K562 (cell line): ENCODE data around the gene TRAK1. TPM values are rescaled to one million over a fixed set of nuclear protein-coding genes. Genes with fewer than 3 reads are reported as not detected.

ENCODE experiments used
- ATAC-seq: fragments of 200-7000 bp; cut with Tn5 transposase; 3 replicates; pipeline ENCODE4 v1.9.1; 2020; ENCODE audit warnings: moderate library complexity
- BruUV-seq: library from RNA; stranded (reverse); fragments of 400-500 nt; replicated peaks from 2 replicates; lab custom pipeline; 2021; lab: Mats Ljungman, UMichigan
- CTCF ChIA-PET: fragments of 300-600 bp; formaldehyde crosslinking; extraction: SDS; loops from one replicate; lab custom pipeline; 2021; ENCODE audit warnings: low intra/inter-chr PET ratio; lab: Yijun Ruan, JAX
- POLR2A ChIA-PET: fragments of 300-600, 350-650 bp; sonication (Branson Sonifier 250); formaldehyde crosslinking; extraction: SDS; loops from one replicate; lab custom pipeline; 2021; ENCODE audit warnings: antibody characterized with exemption, inconsistent platforms; lab: Yijun Ruan, JAX
- DNase-seq, 4 experiments: peaks; one replicate each; pipeline versions ENCODE4 v3.0.0 to v3.0.0-alpha.2; 2011 to 2018; ENCODE audit warnings: low spot score in 3 of 4, mixed read lengths in 3 of 4; ENCODE audit errors: extremely low read depth in 1 of 4
- FAIRE-seq: peaks from 2 replicates; lab custom pipeline; 2011; peaks lifted over from hg19 to GRCh38; lab: Jason Lieb, UNC
- H2AFZ ChIP-seq: 2 replicates; pipeline ENCODE4 v1.6.0; 2011; ENCODE audit warnings: low read depth, low read length, control low read depth, inconsistent platforms
- H3K27ac ChIP-seq: fragments of 200-600 bp; 3 replicates; pipeline ENCODE4 v1.8.0; 2011; ENCODE audit warnings: low read depth, mild to moderate bottlenecking, control low read depth, inconsistent platforms, low read length, moderate library complexity, mixed read lengths; ENCODE audit errors: extremely low read depth
- H3K27me3 ChIP-seq, 2 experiments: fragments of 300-600 bp in 1 of 2; 2 replicates in 1 of 2; 3 replicates in 1 of 2; pipeline versions ENCODE4 v1.6.0 to v1.8.0; 2011; ENCODE audit warnings: inconsistent platforms in 2 of 2, low read length in 2 of 2, mild to moderate bottlenecking in 1 of 2, mixed read lengths in 1 of 2, moderate library complexity in 1 of 2; ENCODE audit not compliant: control insufficient read depth in 2 of 2, insufficient read depth in 2 of 2
- H3K36me3 ChIP-seq: fragments of 300-600 bp; 3 replicates; pipeline ENCODE4 v1.8.0; 2011; ENCODE audit warnings: mild to moderate bottlenecking, low read length, inconsistent platforms; ENCODE audit not compliant: control insufficient read depth, insufficient read depth
- H3K4me1 ChIP-seq, 2 experiments: fragments of 200-600 bp in 1 of 2; replicated peaks in 1 of 2; 2 replicates in 1 of 2; 3 replicates in 1 of 2; pipeline versions ENCODE4 v1.5.1 to v1.8.0; 2011; ENCODE audit warnings: inconsistent platforms in 2 of 2, low read length in 2 of 2, mild to moderate bottlenecking in 1 of 2, mixed read lengths in 1 of 2, moderate library complexity in 1 of 2; ENCODE audit not compliant: control insufficient read depth in 2 of 2, insufficient read depth in 2 of 2
- H3K4me2 ChIP-seq: 2 replicates; pipeline ENCODE4 v1.6.1; 2011; ENCODE audit warnings: low read length, control low read depth, inconsistent platforms, mixed read lengths; ENCODE audit not compliant: insufficient read depth
- H3K4me3 ChIP-seq: fragments of 200-600 bp; sonication (generic), shearing (Covaris generic); 2 replicates; pipeline ENCODE4 v1.5.1; 2016; ENCODE audit warnings: control low read depth, inconsistent platforms
- H3K79me2 ChIP-seq: fragments of 200-600 bp; 3 replicates; pipeline ENCODE4 v1.8.0; 2011; ENCODE audit warnings: low read length, inconsistent platforms; ENCODE audit not compliant: control insufficient read depth, insufficient read depth
- H3K9ac ChIP-seq, 2 experiments: 2 replicates each; pipeline versions ENCODE4 v1.6.0 to v1.6.1; 2011; ENCODE audit warnings: low read depth in 2 of 2, low read length in 2 of 2, control low read depth in 1 of 2, inconsistent platforms in 1 of 2, mild to moderate bottlenecking in 1 of 2, mixed read lengths in 1 of 2; ENCODE audit not compliant: insufficient read depth in 1 of 2
- H3K9me1 ChIP-seq: one replicate; pipeline ENCODE4 v1.6.0; 2011; ENCODE audit warnings: inconsistent platforms, mild to moderate bottlenecking, low read length, moderate library complexity; ENCODE audit not compliant: control insufficient read depth, insufficient read depth
- H3K9me3 ChIP-seq: replicated peaks from 2 replicates; pipeline ENCODE4 v1.5.1; 2011; ENCODE audit warnings: low read depth, low read length, inconsistent platforms; ENCODE audit not compliant: control insufficient read depth, insufficient read depth
- H4K20me1 ChIP-seq: replicated peaks from 2 replicates; pipeline ENCODE4 v1.6.1; 2011; ENCODE audit warnings: low read length, inconsistent platforms, mixed read lengths; ENCODE audit not compliant: control insufficient read depth, insufficient read depth
- PRDM10 ChIP-seq: fragments of 450-650 bp; IDR thresholded peaks from 2 replicates; pipeline ENCODE4 v1.6.1; 2018; ENCODE audit not compliant: partially characterized antibody
- ZNF253 ChIP-seq: fragments of 250-450 bp; sonication (Bioruptor Pico); conservative IDR thresholded peaks from 2 replicates; pipeline ENCODE4 v1.6.1; 2021; ENCODE audit warnings: mild to moderate bottlenecking
- ZNF717 ChIP-seq: fragments of 250-450 bp; sonication (Bioruptor Pico); IDR thresholded peaks from 2 replicates; pipeline ENCODE4 v1.5.0; 2021
- WGBS: fragments of 100-300 bp; shearing (Covaris generic); methylation state at CpG from one replicate; pipeline ENCODE4 v1.1.6; 2016; ENCODE audit warnings: low coverage, mixed read lengths; ENCODE audit not compliant: insufficient coverage; ENCODE audit errors: missing lambda C conversion rate; 5-methylcytosine and 5-hydroxymethylcytosine counted together
- in situ Hi-C: fragments of 300-500 bp; cut with MboI; formaldehyde crosslinking; loops from 4 replicates; pipeline ENCODE4 v1.15.0; 2018; ENCODE audit warnings: inconsistent platforms, mixed read lengths
- intact Hi-C: fragments of 100-400 bp; cut with micrococcal nuclease; formaldehyde crosslinking; loops from 2 replicates; pipeline ENCODE4 v1.14.2; 2022
- polyA plus RNA-seq, 8 experiments: library from polyadenylated mRNA; depleted of rRNA in 4 of 8; stranded (reverse) in 5 of 8; unstranded in 3 of 8; fragments of >200 nt; fragmentation: Nextera tagmentation in 2 of 8; fragmentation: Illumina TruSeq in 1 of 8; extraction: Ambion mirVana in 2 of 8; extraction: Trizol in 1 of 8; gene quantifications; 2 replicates each; pipeline versions ENCODE4 v1.2.1 to v1.2.3, GENCODE V29; 2011 to 2014; ENCODE audit warnings: inconsistent platforms in 1 of 8, missing spikeins in 1 of 8
- total RNA-seq, 7 experiments: library from RNA; depleted of rRNA in 6 of 7; stranded (reverse); fragments of >200 nt in 6 of 7; fragmentation: Illumina TruSeq in 2 of 7; extraction: Trizol in 2 of 7; gene quantifications; 2 replicates each; pipeline versions ENCODE4 v1.2.1 to v1.2.3, GENCODE V29; 2011 to 2021; ENCODE audit warnings: low replicate concordance in 1 of 7

Gene TRAK1
- total and polyA plus RNA-seq, 9 of the 15 experiments (the other 6 are each of a cell fraction or from before 2014, with no cell fraction given): 5.3 to 28.5 (median 17.5) TPM

- no TSS peak for BruUV-seq
- H2AFZ ChIP-seq: no peak overlapping the region
- H3K9ac ChIP-seq: no peak overlapping the region
- no peak overlapping the region for H3K4me2 ChIP-seq
- H3K4me3 ChIP-seq: no peak overlapping the region
- ATAC-seq (no peak), DNase-seq (no peak), FAIRE-seq (no peak)
- no peaks in the 10 kb centered on the region for H3K9me3 ChIP-seq
- H3K4me1 ChIP-seq: peaks cover 0 to 5% of the 10 kb centered on the region in 2 experiments; a peak in 2 of 5 replicates
- H3K79me2 ChIP-seq: peaks cover 13% of the 10 kb centered on the region; the same call in 2 of the 3 replicates
- intact Hi-C loops: no loop called here
- no peak overlapping the region for H3K27ac ChIP-seq
- no peaks in the 10 kb centered on the region for H3K9me1 ChIP-seq
- H3K27me3 ChIP-seq: no peaks in the 10 kb centered on the region
- in situ Hi-C loops: loop anchor here (25.0 kb wide), 1 partner anchor 168 kb away; no protein-coding TSS in a partner anchor
- WGBS: 77% methylated on average over 12 of the region's 13 CpGs
- TF ChIP-seq ZNF253 (CRISPR knock-in tag): no peak
- no peak for TF ChIP-seq PRDM10
- no peak for TF ChIP-seq ZNF717 (CRISPR knock-in tag)
- ChIA-PET CTCF (no interaction called here), POLR2A (interaction anchor here (0.6 to 1.0 kb wide), 4 partner anchors 10 to 33 kb away, joined by 3 to 4 read pairs (median 3); no protein-coding TSS in a partner anchor)
- no peaks in the 10 kb centered on the region; the same call in 1 of the 2 replicates for H4K20me1 ChIP-seq
- no peaks in the 10 kb centered on the region for H3K36me3 ChIP-seq
Observed at GRCh38 chr3:42079701-42080452, 11.3 kb upstream of the TRAK1 start.
